HuH-7.5 (cell line): Measurements from ENCODE around the gene COPZ2.
"Not testable (repeated sequence)": the region's sequence is repeated elsewhere in the genome, so short reads cannot be mapped to it uniquely, and the experiment has no call there.

Experiments used
- DNase-seq: peaks from one replicate; pipeline ENCODE4 v3.0.0; 2011; ENCODE audit warnings: low spot score

COPZ2 gene, protein sequence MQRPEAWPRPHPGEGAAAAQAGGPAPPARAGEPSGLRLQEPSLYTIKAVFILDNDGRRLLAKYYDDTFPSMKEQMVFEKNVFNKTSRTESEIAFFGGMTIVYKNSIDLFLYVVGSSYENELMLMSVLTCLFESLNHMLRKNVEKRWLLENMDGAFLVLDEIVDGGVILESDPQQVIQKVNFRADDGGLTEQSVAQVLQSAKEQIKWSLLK

GRCh38 chr17:48037036-48037837 is at the start of gene COPZ2:
Gene COPZ2, minus strand, starts transcription at chr17:48037797. Its CDS starts 20 bp downstream, at chr17:48037777.
- DNase-seq, result peak; percentile 52

DNA sequence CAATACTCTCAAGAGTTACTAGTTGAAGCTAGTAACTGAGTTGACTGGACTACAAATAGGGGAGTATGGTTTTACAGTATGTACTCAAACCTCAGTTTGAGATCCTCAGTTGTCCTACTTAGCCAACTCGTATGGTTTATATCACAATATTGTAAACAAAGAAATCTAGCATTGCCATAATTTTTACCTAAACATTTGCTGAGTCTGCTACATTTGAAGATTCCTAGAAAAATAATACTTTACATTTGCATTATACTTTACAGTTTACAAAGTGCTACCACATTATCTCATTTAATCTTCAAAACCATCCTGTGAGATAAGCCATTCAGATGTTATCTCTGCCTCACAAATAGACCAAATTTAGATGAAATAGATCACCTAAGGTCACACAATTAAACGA is 47.3 kb upstream of the COPZ2 start:
- no peak for DNase-seq

DNA sequence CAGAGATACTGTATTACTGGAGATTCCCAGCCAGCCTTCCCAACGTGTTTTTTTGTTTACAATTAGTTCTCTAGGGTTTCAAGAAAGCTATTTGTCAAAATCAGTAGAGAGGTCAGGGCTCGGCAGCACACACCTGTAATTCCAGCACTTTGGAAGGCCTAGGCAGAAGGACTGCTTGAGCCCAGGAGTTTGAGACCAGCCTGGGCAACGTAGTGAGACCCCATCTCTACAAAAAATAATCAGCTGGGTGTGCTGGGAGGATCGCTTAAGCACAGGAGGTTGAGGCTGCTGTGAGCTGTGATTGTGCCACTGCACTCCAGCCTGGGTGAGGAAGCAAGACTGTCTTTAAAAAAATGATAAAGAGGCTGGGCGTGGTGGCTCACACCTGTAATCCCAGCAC is 44.3 kb upstream of the COPZ2 start:
- no peak for DNase-seq

GRCh38 chr17:48077152-48077551 is 39.6 kb upstream of the COPZ2 start:
- DNase-seq, result not testable (repeated sequence)

DNA sequence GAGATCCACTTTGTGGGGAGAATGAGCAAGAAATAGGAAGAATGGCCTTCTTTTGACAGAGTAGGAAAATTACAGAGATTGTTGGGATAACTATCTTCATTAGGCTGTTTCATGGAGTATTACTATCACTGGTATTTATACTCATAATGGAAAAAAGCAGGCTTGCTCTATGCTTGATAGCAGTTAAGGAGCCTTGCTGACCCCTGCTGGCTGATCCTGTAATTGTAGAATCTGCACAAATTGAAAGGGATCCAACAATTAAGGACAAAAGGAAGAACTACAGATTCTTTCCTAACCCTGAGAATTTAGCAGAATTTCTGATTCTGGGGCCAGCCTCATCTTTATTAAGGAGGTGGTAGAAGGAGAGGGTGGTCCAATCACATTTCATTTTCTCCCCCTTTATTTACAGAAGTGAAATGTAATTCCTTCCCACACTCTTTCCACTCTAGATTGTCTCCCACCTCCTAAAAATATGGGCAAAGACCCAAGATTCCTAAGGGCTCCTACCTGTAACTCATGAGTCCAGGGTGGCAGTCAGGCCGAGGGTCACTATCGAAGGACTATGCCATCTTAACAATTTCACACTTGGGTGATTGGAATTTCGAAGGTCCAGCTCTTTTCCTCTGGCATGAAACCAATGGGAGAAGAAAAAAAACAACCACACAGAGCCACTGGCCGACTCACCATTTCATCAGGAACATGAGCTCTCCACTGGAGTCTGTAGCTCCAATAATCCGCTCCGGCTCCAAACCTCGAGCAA is 36.9 kb upstream of the COPZ2 start:
- DNase-seq, result no peak

- DNase-seq, result not testable (repeated sequence)
Measured at GRCh38 chr17:48073566-48074094, 36.0 kb upstream of the COPZ2 start.

DNA sequence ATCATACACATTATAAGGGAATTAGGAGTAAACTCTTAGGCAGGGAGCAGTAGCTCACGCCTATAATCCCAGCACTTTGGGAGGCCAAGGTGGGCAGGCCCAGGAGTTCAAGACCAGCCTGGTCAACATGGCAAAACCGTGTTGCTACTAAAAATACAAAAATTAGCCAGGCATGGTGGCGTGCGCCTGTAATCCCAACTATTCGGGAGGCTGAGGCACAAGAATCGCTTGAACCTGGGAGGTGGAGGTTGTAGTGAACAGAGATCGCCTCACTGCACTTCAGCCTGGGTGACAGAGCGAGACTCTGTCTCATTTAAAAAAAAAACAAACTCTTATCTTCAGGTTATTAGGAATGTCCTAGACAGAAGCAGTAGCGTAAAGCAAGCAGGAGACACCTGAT is 35.2 kb upstream of the COPZ2 start:
- not testable (repeated sequence) for DNase-seq

- DNase-seq, result no peak
Measured at GRCh38 chr17:48071654-48072053, 34.1 kb upstream of the COPZ2 start.

DNA sequence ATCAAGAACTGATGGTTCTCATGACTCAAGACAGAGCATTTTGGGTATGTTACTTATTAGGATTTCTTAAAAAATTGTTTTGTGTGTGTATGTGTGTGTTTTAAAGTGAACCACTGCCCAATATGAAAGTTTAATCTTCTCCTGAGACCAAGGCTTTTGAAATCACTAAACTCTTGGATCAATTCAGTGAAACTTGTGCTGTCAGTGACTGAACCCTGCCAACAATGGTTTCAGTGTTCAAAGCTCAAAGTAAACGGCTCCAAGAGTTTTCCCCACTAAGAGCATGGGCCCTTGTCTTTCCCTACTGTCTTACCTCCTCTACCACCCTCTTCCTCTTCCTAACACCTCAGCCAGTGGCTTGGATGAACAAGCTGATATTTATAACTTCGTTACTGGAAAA is 32.6 kb upstream of the COPZ2 start:
- DNase-seq, result no peak

GRCh38 chr17:48068491-48068961 is 30.9 kb upstream of the COPZ2 start:
- no peak for DNase-seq

DNA sequence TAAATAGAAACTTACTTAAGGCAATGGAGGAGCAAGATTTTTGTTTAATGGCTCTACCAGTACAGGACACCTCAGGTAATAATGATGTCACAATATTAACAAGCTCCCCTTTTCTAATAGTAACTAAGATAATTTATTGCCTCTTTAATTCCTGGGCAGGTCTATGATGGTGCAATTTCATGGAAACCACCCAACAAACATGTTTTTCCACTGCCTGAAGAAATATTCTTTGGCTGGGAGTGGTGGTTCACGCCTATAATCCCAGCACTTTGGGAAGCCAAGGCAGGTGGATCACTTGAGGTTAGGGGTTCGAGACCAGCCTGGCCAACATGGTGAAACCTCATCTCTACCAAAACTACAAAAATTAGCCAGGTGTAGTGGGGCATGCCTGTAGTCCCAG is 30.2 kb upstream of the COPZ2 start:
- not testable (repeated sequence) for DNase-seq

- DNase-seq, result no peak
Measured at GRCh38 chr17:48067245-48067644, 29.6 kb upstream of the COPZ2 start.

DNA sequence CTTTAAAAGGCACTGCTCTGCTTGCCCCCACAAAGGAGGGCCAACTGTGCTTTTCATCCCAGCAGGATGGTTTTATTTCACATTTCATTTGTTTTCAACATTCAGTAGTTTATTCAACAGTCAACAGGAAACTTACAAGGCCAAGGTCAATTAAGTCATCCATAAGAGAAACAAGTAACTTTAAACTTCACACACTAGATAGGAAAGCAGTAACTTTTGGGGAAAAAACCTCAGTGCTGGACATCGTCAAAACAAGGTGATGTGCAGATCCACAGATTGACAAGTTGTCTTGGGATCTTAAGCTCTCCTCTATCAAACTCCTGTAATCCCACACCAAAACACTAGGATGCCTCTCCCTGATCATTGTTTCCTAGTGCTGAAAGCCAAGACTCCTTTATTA is 29.1 kb upstream of the COPZ2 start:
- no peak for DNase-seq

- DNase-seq, result no peak
Measured at GRCh38 chr17:48066192-48066591, 28.6 kb upstream of the COPZ2 start.

GRCh38 chr17:48064638-48065037 is 27.0 kb upstream of the COPZ2 start:
- DNase-seq, result no peak

DNA sequence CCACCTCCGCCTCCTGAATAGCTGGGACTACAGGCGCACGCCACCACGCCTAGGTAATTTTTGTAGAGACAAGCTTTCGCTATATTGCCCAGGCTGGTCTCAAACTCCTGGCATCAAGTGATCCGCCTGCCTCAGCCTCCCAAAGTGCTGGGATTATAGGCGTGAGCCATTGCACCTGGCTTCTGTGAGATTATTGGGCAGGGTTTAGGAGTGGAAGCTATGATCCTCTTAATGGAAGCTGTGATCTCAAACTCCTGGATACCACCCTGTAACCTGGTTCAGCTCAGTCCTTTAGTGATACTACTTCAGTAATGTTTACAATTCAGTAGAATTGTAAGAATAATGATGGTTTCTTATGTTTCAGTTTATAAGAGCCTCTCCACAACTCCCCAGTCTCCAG is 24.7 kb upstream of the COPZ2 start:
- no peak for DNase-seq

- no peak for DNase-seq
Measured at GRCh38 chr17:48060249-48060648, 22.7 kb upstream of the COPZ2 start.

GRCh38 chr17:48059125-48059668 is 21.6 kb upstream of the COPZ2 start:
- no peak for DNase-seq

DNA sequence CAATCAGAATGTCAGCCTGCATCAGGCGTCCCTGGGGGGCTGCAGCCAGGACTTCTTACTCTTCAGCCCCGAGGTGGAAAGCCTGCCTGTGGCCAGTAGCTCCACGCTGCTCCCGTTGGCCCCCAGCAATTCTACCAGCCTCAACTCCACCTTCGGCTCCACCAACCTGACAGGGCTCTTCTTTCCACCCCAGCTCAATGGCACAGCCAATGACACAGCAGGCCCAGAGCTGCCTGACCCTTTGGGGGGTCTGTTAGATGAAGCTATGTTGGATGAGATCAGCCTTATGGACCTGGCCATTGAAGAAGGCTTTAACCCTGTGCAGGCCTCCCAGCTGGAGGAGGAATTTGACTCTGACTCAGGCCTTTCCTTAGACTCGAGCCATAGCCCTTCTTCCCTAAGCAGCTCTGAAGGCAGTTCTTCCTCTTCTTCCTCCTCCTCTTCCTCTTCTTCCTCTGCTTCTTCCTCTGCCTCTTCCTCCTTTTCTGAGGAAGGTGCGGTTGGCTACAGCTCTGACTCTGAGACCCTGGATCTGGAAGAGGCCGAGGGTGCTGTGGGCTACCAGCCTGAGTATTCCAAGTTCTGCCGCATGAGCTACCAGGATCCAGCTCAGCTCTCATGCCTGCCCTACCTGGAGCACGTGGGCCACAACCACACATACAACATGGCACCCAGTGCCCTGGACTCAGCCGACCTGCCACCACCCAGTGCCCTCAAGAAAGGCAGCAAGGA is 21.0 kb upstream of the COPZ2 start:
- DNase-seq, result no peak

DNA sequence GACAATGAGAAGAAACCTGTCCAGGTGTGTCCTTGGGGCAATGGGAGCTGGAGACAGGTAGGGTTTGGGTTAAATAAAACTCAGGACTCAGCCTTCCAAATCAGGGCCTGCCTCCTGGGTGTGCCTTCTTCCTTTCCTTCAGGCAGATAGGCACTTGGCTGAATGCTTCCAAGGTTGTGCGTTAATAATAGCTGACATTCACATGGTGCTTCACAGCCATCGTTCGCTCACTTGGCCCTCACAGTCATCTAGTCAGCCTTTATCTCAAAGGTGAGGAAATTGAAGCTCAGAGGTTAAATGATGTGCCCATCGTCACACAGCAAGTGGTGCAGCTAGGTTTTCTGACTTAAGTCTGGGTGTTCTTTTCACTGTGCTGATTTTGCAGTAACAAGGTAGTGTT is 20.0 kb upstream of the COPZ2 start:
- DNase-seq, result no peak

GRCh38 chr17:48056879-48057278 is 19.3 kb upstream of the COPZ2 start:
- DNase-seq, result no peak
